Prostate gland (tissue), 2 donors: ENCODE measurements around the gene INTS14.

Experiments used
- POLR2AphosphoS5 ChIP-seq: sonication (generic); formaldehyde crosslinking; IDR thresholded peaks from one replicate; pipeline ENCODE4 v1.6.1; 2017; ENCODE audit warnings: antibody characterized with exemption
- TF ChIP-seq, protein P1 (sequence below), 4 experiments: fragments of 200-600 bp in 2 of 4; fragments of 450-650 bp in 2 of 4; sonication (generic) in 2 of 4; IDR thresholded peaks; 1 replicate in 3 of 4; 2 replicates in 1 of 4; pipeline ENCODE4 v1.5.1; 2016 to 2019; ENCODE audit warnings: antibody characterized with exemption in 4 of 4, mild to moderate bottlenecking in 2 of 4, moderate library complexity in 2 of 4

DNA sequence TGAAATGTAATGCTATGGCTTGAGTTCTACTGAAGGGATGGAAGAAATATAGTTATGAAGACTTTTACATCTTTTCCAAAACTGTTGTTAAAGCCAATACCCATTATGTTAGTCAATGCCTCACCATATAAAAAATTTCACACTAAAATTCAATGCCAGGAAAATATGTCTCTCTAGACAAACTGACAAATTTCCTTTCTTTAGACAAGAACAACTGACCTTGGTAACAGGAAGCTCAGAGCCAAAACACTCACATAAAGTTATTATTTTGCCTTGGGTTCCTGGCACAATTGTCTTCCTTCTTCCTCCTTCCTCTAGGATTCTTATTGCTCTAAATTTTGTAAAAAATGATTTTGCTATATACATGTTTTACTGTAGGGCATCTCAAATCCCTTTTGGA, 26.7 kb downstream of the INTS14 start:
- TF ChIP-seq, protein P1, sequence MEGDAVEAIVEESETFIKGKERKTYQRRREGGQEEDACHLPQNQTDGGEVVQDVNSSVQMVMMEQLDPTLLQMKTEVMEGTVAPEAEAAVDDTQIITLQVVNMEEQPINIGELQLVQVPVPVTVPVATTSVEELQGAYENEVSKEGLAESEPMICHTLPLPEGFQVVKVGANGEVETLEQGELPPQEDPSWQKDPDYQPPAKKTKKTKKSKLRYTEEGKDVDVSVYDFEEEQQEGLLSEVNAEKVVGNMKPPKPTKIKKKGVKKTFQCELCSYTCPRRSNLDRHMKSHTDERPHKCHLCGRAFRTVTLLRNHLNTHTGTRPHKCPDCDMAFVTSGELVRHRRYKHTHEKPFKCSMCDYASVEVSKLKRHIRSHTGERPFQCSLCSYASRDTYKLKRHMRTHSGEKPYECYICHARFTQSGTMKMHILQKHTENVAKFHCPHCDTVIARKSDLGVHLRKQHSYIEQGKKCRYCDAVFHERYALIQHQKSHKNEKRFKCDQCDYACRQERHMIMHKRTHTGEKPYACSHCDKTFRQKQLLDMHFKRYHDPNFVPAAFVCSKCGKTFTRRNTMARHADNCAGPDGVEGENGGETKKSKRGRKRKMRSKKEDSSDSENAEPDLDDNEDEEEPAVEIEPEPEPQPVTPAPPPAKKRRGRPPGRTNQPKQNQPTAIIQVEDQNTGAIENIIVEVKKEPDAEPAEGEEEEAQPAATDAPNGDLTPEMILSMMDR (IDR thresholded peaks at IDR 0.05) = no peak
- TF ChIP-seq POLR2AphosphoS5 = no peak
